Neural progenitor cell (in vitro differentiated cells): Measurements from ENCODE around the gene MTA2. TPM values are rescaled to one million over a fixed set of nuclear protein-coding genes. Genes with fewer than 3 reads are reported as not detected.

Experiments
- DNase-seq: peaks from one replicate; pipeline ENCODE4 v3.0.0-alpha.2; 2016; ENCODE audit warnings: low spot score
- H2AFZ ChIP-seq: fragments of 200-600 bp; sonication (generic); replicated peaks from 2 replicates; pipeline ENCODE4 v1.6.1; 2016; ENCODE audit warnings: antibody characterized with exemption
- H3F3A ChIP-seq: fragments of 200-600 bp; sonication (generic); 2 replicates; pipeline ENCODE4 v1.6.1; 2016; ENCODE audit warnings: antibody characterized with exemption, low read depth
- H3K27ac ChIP-seq: fragments of 200-600 bp; sonication (generic); 2 replicates; pipeline ENCODE4 v1.5.1; 2016; ENCODE audit warnings: mild to moderate bottlenecking
- H3K27me3 ChIP-seq: fragments of 200-600 bp; sonication (generic); 2 replicates; pipeline ENCODE4 v1.6.1; 2016; ENCODE audit warnings: mild to moderate bottlenecking, moderate library complexity
- H3K36me3 ChIP-seq: fragments of 200-600 bp; sonication (generic); 2 replicates; pipeline ENCODE4 v1.5.1; 2016
- H3K4me1 ChIP-seq: fragments of 200-600 bp; sonication (generic); 2 replicates; pipeline ENCODE4 v1.6.1; 2016; ENCODE audit warnings: mixed run types
- H3K4me2 ChIP-seq: fragments of 200-600 bp; sonication (generic); 2 replicates; pipeline ENCODE4 v1.6.1; 2016
- H3K4me3 ChIP-seq: fragments of 200-600 bp; sonication (generic); 2 replicates; pipeline ENCODE4 v1.5.1; 2016
- H3K79me2 ChIP-seq: fragments of 200-600 bp; sonication (generic); 2 replicates; pipeline ENCODE4 v1.6.1; 2016; ENCODE audit warnings: low read depth
- H3K9ac ChIP-seq: fragments of 200-600 bp; sonication (generic); 2 replicates; pipeline ENCODE4 v1.6.1; 2016
- H3K9me3 ChIP-seq: fragments of 200-600 bp; sonication (generic); 2 replicates; pipeline ENCODE4 v1.5.1; 2016; ENCODE audit warnings: low read depth
- H4K20me1 ChIP-seq: fragments of 200-600 bp; sonication (generic); 2 replicates; pipeline ENCODE4 v1.6.1; 2016; ENCODE audit warnings: low read depth
- H3K27ac Mint-ChIP-seq: 3 replicates; pipeline ENCODE4 v1.8.0; 2021; ENCODE audit warnings: mixed read lengths
- H3K27me3 Mint-ChIP-seq: 2 replicates; pipeline ENCODE4 v1.8.0; 2022; ENCODE audit warnings: low read depth, mild to moderate bottlenecking, inconsistent platforms, moderate library complexity, mixed read lengths; ENCODE audit not compliant: insufficient read depth
- H3K36me3 Mint-ChIP-seq: 3 replicates; pipeline ENCODE4 v1.8.0; 2021; ENCODE audit warnings: mixed read lengths
- H3K4me1 Mint-ChIP-seq: 3 replicates; pipeline ENCODE4 v1.8.0; 2021; ENCODE audit warnings: mixed read lengths
- H3K4me3 Mint-ChIP-seq: 3 replicates; pipeline ENCODE4 v1.8.0; 2021; ENCODE audit warnings: mild to moderate bottlenecking, moderate library complexity, mixed read lengths
- H3K9me3 Mint-ChIP-seq: 3 replicates; pipeline ENCODE4 v1.8.0; 2020; ENCODE audit warnings: mixed read lengths
- CTCF ChIP-seq: fragments of 200-600 bp; sonication (generic); IDR thresholded peaks from 2 replicates; pipeline ENCODE4 v1.5.1; 2017; ENCODE audit warnings: antibody characterized with exemption, mild to moderate bottlenecking
- EZH2 ChIP-seq: fragments of 200-600 bp; sonication (generic); IDR thresholded peaks from 2 replicates; pipeline ENCODE4 v1.6.1; 2017; ENCODE audit warnings: antibody characterized with exemption, mild to moderate bottlenecking, moderate library complexity
- EZH2phosphoT487 ChIP-seq: fragments of 200-600 bp; sonication (generic); IDR thresholded peaks from 2 replicates; pipeline ENCODE4 v1.6.1; 2017; ENCODE audit warnings: antibody characterized with exemption
- total RNA-seq: library from RNA; depleted of rRNA; stranded (reverse); fragments of >200 nt; gene quantifications from 2 replicates; pipeline ENCODE4 v1.2.3, GENCODE V29; 2015; ENCODE audit warnings: low replicate concordance

MTA2 gene
- total RNA-seq, 1 donor from 2014 or later = 108 TPM

DNA sequence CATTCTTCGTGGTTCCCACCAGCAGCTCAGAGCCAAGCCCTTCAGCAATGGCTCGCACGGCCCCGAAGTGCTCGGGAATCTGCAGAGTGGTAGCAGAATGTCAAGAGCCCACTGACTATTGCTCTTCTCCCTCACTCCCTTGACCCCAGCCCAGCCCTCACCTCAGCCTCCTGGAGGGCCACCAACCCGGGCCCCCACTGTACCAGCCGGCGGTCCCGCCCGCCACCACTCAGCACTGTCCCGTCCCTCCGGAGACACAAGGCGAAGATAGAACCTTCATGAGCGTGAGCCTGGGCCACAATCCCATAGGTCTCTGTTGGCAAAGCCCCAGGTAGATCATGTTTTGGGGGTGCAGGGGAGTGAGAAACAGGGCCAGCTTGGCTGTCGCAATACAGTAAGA is 4.2 kb upstream of the MTA2 start:
- peaks cover 6% of the 10 kb centered on the region for H3K27me3 Mint-ChIP-seq
- Histone ChIP-seq H3K4me1 (peaks cover 25% of the 10 kb centered on the region), H2AFZ (no peak overlapping the region), H3K27ac (no peak overlapping the region), H3K79me2 (peaks cover 6% of the 10 kb centered on the region), H4K20me1 (no peaks in the 10 kb centered on the region), H3F3A (peaks cover 39% of the 10 kb centered on the region), H3K27me3 (peaks cover 24% of the 10 kb centered on the region), H3K9me3 (no peaks in the 10 kb centered on the region), H3K9ac (no peak overlapping the region), H3K36me3 (no peaks in the 10 kb centered on the region), H3K4me3 (no peak overlapping the region), H3K4me2 (no peak overlapping the region)
- TF ChIP-seq EZH2 (no peak), EZH2phosphoT487 (no peak), CTCF (no peak)
- no peak for DNase-seq
- peak overlapping the region; percentile 33 for H3K27ac Mint-ChIP-seq
- H3K4me3 Mint-ChIP-seq = peak overlapping the region; percentile 43
- H3K9me3 Mint-ChIP-seq = no peaks in the 10 kb centered on the region
- peaks cover 11% of the 10 kb centered on the region for H3K36me3 Mint-ChIP-seq
- peaks cover 45% of the 10 kb centered on the region for H3K4me1 Mint-ChIP-seq

- Histone ChIP-seq H3K27ac (no peak overlapping the region), H3K9me3 (no peaks in the 10 kb centered on the region), H3K4me2 (no peak overlapping the region), H3K27me3 (peaks cover 22% of the 10 kb centered on the region), H4K20me1 (peaks cover 3% of the 10 kb centered on the region), H3K4me1 (peaks cover 25% of the 10 kb centered on the region), H3F3A (peaks cover 39% of the 10 kb centered on the region), H3K9ac (no peak overlapping the region), H3K79me2 (peaks cover 10% of the 10 kb centered on the region), H2AFZ (no peak overlapping the region), H3K36me3 (no peaks in the 10 kb centered on the region), H3K4me3 (no peak overlapping the region)
- Mint-ChIP-seq H3K36me3 (peaks cover 13% of the 10 kb centered on the region), H3K4me3 (peak overlapping the region; percentile 47), H3K27ac (peak overlapping the region; percentile 59), H3K27me3 (peaks cover 6% of the 10 kb centered on the region), H3K4me1 (peaks cover 45% of the 10 kb centered on the region), H3K9me3 (no peaks in the 10 kb centered on the region)
- no peak for DNase-seq
- TF ChIP-seq EZH2phosphoT487 (no peak), EZH2 (no peak), CTCF (no peak)
Measured at GRCh38 chr11:62605467-62605866, 3.8 kb upstream of the MTA2 start.

DNA sequence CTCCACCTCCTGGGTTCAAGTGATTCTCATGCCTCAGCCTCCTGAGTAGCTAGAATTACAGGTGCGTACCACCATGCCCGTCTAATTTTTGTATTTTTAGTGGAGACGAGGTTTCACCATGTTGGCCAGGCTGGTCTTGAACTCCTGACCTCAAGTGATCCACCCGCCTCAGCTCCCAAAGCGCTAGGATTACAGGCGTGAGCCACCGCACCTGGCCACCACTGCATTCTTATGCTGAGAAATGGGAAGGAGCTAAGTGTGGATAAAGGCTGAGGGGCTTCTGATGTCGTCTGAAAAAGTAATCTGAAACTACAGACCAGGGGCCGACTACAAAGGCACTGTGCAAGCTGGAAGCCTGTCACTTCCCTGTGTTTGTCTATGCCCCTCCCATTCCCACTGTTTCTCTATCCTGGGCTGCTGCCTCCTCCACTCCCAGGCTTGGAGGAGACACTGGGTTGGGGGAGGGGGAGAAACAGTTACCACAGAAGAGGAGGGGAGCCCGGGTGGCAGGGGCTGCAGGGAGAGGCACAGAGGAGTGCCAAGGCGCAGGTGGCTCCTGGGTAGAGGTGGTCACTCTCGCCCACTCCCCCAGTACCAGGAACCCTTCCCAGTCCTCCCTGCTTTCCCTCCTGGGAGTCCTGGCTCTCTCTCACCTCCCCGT is 2.9 kb upstream of the MTA2 start:
- peak overlapping the region; percentile 59 for H3K27ac Mint-ChIP-seq
- peak; percentile 85 for DNase-seq

More for the DNA sequence above, 2.9 kb upstream of the MTA2 start:
- no peaks in the 10 kb centered on the region for H3K36me3 ChIP-seq
- peaks cover 45% of the 10 kb centered on the region for H3F3A ChIP-seq
- peak overlapping the region; percentile 44 for H3K4me3 Mint-ChIP-seq
- H3K27me3 ChIP-seq = peaks cover 22% of the 10 kb centered on the region
- H3K4me1 Mint-ChIP-seq = peaks cover 48% of the 10 kb centered on the region
- H4K20me1 ChIP-seq = peaks cover 12% of the 10 kb centered on the region
- peak overlapping the region; percentile 51 for H3K4me2 ChIP-seq
- no peaks in the 10 kb centered on the region for H3K9me3 ChIP-seq
- peak overlapping the region; percentile 27 for H3K27ac ChIP-seq
- TF ChIP-seq EZH2 (no peak), EZH2phosphoT487 (no peak), CTCF (no peak)
- no peak overlapping the region for H3K9ac ChIP-seq
- no peak overlapping the region for H3K4me3 ChIP-seq
- H3K36me3 Mint-ChIP-seq = peaks cover 15% of the 10 kb centered on the region
- H3K9me3 Mint-ChIP-seq = no peaks in the 10 kb centered on the region
- no peak overlapping the region for H2AFZ ChIP-seq
- H3K4me1 ChIP-seq = peaks cover 32% of the 10 kb centered on the region
- peaks cover 6% of the 10 kb centered on the region for H3K27me3 Mint-ChIP-seq
- peaks cover 19% of the 10 kb centered on the region for H3K79me2 ChIP-seq
